Measurements from ENCODE around the gene SESN1. TPM values are rescaled to one million over a fixed set of nuclear protein-coding genes. Genes with fewer than 3 reads are reported as not detected.

The SESN1 gene
- total RNA-seq, 2 experiments from 2014 or later: 22.1 to 23.3 TPM

GRCh38 chr6:108974201-108974600 lies 120.4 kb downstream of the SESN1 start:
- peaks cover 6% of the 10 kb centered on the region for H3K36me3 Mint-ChIP-seq (ENCODE audit: low read depth)
- peaks cover 3% of the 10 kb centered on the region for H3K4me1 Mint-ChIP-seq (ENCODE audit: low read depth)
- POLR2A ChIA-PET: no interaction called here
- H3K9me3 Mint-ChIP-seq: peaks cover 12% of the 10 kb centered on the region
- H3K4me3 Mint-ChIP-seq: no peak overlapping the region
- TF ChIP-seq CTCF (IDR thresholded peaks at IDR 0.05): no peak
- DNase-seq: no peak
- H3K27me3 Mint-ChIP-seq: no peaks in the 10 kb centered on the region
- H3K27ac Mint-ChIP-seq: no peak overlapping the region
- no peak for ATAC-seq
- CTCF ChIA-PET: no interaction called here
- intact Hi-C loops (cut with micrococcal nuclease): no loop called here

- DNase-seq (no peak), ATAC-seq (no peak)
- intact Hi-C loops (cut with micrococcal nuclease): no loop called here
- ChIA-PET CTCF (interaction anchor here (1.3 kb wide), 1 partner anchor 16 kb away, joined by 3 read pairs; no protein-coding TSS in a partner anchor), POLR2A (interaction anchor here (0.9 to 1.6 kb wide), 2 partner anchors 8 to 19 kb away, joined by 6 to 7 read pairs; no protein-coding TSS in a partner anchor)
- Mint-ChIP-seq H3K9me3 (no peaks in the 10 kb centered on the region), H3K36me3 (ENCODE audit: low read depth) (no peaks in the 10 kb centered on the region), H3K4me3 (no peak overlapping the region), H3K27me3 (no peaks in the 10 kb centered on the region), H3K4me1 (ENCODE audit: low read depth) (peaks cover 15% of the 10 kb centered on the region), H3K27ac (no peak overlapping the region)
- TF ChIP-seq CTCF (IDR thresholded peaks at IDR 0.05): no peak
Observed at GRCh38 chr6:108969776-108970175, 124.9 kb downstream of the SESN1 start.

GRCh38 chr6:108968325-108969316 lies 126.0 kb downstream of the SESN1 start:
- Mint-ChIP-seq H3K9me3 (no peaks in the 10 kb centered on the region), H3K36me3 (ENCODE audit: low read depth) (no peaks in the 10 kb centered on the region), H3K4me1 (ENCODE audit: low read depth) (peaks cover 15% of the 10 kb centered on the region), H3K4me3 (no peak overlapping the region), H3K27ac (no peak overlapping the region), H3K27me3 (no peaks in the 10 kb centered on the region)
- DNase-seq (no peak), ATAC-seq (no peak)
- POLR2A ChIA-PET: interaction anchor here (0.6 to 1.6 kb wide), 5 partner anchors 9 to 71 kb away, joined by 3 to 6 read pairs (median 3); no protein-coding TSS in a partner anchor
- TF ChIP-seq CTCF (IDR thresholded peaks at IDR 0.05): no peak
- intact Hi-C loops (cut with micrococcal nuclease): no loop called here
- CTCF ChIA-PET: interaction anchor here (0.7 to 1.3 kb wide), 3 partner anchors 17 to 44 kb away, joined by 3 to 4 read pairs (median 3); no protein-coding TSS in a partner anchor

GRCh38 chr6:108966855-108967755 lies 127.5 kb downstream of the SESN1 start:
- POLR2A ChIA-PET: interaction anchor here (0.6 to 1.1 kb wide), 2 partner anchors 22 to 417 kb away, joined by 3 read pairs; no protein-coding TSS in a partner anchor
- CTCF ChIA-PET: interaction anchor here (0.6 kb wide), 1 partner anchor 868 kb away, joined by 3 read pairs; no protein-coding TSS in a partner anchor
- intact Hi-C loops (cut with micrococcal nuclease): no loop called here
- no peak overlapping the region for H3K4me3 Mint-ChIP-seq
- no peaks in the 10 kb centered on the region for H3K27me3 Mint-ChIP-seq
- ATAC-seq: peak; percentile 97
- peaks cover 15% of the 10 kb centered on the region for H3K4me1 Mint-ChIP-seq (ENCODE audit: low read depth)
- peak; percentile 49 for DNase-seq
- no peaks in the 10 kb centered on the region for H3K36me3 Mint-ChIP-seq (ENCODE audit: low read depth)
- no peak overlapping the region for H3K27ac Mint-ChIP-seq
- no peak for TF ChIP-seq CTCF (IDR thresholded peaks at IDR 0.05)
- H3K9me3 Mint-ChIP-seq: no peaks in the 10 kb centered on the region
